Prostate gland (tissue), 2 donors: ENCODE results near the gene BABAM2.

Experiments
- POLR2A ChIP-seq: fragments of 450-650 bp; IDR thresholded peaks from one replicate; pipeline ENCODE4 v1.6.1; 2016; ENCODE audit warnings: antibody characterized with exemption, mild to moderate bottlenecking
- POLR2AphosphoS5 ChIP-seq: sonication (generic); formaldehyde crosslinking; IDR thresholded peaks from one replicate; pipeline ENCODE4 v1.6.1; 2017; ENCODE audit warnings: antibody characterized with exemption
- TF ChIP-seq, protein P1 (sequence below), 4 experiments: fragments of 200-600 bp in 2 of 4; fragments of 450-650 bp in 2 of 4; sonication (generic) in 2 of 4; IDR thresholded peaks; 1 replicate in 3 of 4; 2 replicates in 1 of 4; pipeline ENCODE4 v1.5.1; 2016 to 2019; ENCODE audit warnings: antibody characterized with exemption in 4 of 4, mild to moderate bottlenecking in 2 of 4, moderate library complexity in 2 of 4

DNA sequence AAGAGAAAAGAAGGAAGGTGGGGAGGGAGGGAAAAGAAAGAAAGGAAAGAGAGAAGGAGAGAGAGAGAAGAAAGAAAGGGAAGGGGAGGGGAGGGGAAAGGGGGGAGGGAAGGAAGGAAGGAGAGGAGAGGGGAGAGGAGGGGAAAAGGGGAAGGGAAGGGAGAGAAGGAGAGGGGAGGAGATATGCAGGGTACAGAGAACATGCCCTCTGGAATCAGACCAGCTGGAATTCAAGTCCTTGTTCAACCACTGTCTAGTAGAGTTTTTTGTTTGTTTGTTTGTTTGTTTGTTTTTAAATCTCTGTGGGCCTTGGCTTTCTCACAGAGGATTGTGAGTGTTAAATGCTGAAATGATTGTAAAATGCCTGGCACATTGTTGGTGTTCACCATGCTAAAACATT is 424.4 kb downstream of the BABAM2 start:
- TF ChIP-seq POLR2A (no peak), POLR2AphosphoS5 (no peak)
- TF ChIP-seq, protein P1, sequence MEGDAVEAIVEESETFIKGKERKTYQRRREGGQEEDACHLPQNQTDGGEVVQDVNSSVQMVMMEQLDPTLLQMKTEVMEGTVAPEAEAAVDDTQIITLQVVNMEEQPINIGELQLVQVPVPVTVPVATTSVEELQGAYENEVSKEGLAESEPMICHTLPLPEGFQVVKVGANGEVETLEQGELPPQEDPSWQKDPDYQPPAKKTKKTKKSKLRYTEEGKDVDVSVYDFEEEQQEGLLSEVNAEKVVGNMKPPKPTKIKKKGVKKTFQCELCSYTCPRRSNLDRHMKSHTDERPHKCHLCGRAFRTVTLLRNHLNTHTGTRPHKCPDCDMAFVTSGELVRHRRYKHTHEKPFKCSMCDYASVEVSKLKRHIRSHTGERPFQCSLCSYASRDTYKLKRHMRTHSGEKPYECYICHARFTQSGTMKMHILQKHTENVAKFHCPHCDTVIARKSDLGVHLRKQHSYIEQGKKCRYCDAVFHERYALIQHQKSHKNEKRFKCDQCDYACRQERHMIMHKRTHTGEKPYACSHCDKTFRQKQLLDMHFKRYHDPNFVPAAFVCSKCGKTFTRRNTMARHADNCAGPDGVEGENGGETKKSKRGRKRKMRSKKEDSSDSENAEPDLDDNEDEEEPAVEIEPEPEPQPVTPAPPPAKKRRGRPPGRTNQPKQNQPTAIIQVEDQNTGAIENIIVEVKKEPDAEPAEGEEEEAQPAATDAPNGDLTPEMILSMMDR (IDR thresholded peaks at IDR 0.05), result no peak
